ENCODE data around the gene OSGIN1. TPM values are rescaled to one million over a fixed set of nuclear protein-coding genes. Genes with fewer than 3 reads are reported as not detected.

The OSGIN1 gene
- total RNA-seq, 1 donor from 2014 or later: 12.5 TPM

DNA sequence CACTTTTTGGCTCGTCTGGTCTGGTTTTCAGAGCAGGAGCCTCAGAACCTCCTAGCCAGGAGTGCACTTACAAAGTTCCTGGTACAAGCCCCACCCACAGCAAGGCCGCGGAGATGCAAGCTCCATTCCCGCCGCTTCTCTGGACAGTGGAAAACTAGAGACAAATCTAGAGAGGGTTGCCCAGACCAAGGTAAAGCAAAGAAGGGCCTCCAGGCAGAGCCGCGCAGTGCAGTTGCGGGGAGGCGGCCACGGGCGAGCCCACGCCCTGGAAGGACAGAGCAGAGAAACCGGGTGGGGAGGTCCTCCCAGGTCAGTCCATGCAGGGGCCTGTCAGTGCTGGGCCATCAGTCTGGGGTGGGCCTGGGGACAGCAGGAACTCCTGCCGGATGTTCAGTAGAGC, 11.0 kb upstream of the OSGIN1 start:
- no peak for DNase-seq
- Histone ChIP-seq H3K4me3 (no peak overlapping the region), H3K4me1 (peaks cover 19% of the 10 kb centered on the region), H3K27ac (replicated peaks) (no peak overlapping the region), H3K9me3 (replicated peaks) (no peaks in the 10 kb centered on the region), H3K27me3 (ENCODE audit: low read depth) (no peaks in the 10 kb centered on the region), H3K36me3 (no peaks in the 10 kb centered on the region)
- intact Hi-C loops (cut with micrococcal nuclease): no loop called here
- TF ChIP-seq, protein P1, sequence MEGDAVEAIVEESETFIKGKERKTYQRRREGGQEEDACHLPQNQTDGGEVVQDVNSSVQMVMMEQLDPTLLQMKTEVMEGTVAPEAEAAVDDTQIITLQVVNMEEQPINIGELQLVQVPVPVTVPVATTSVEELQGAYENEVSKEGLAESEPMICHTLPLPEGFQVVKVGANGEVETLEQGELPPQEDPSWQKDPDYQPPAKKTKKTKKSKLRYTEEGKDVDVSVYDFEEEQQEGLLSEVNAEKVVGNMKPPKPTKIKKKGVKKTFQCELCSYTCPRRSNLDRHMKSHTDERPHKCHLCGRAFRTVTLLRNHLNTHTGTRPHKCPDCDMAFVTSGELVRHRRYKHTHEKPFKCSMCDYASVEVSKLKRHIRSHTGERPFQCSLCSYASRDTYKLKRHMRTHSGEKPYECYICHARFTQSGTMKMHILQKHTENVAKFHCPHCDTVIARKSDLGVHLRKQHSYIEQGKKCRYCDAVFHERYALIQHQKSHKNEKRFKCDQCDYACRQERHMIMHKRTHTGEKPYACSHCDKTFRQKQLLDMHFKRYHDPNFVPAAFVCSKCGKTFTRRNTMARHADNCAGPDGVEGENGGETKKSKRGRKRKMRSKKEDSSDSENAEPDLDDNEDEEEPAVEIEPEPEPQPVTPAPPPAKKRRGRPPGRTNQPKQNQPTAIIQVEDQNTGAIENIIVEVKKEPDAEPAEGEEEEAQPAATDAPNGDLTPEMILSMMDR (IDR thresholded peaks at IDR 0.05; ENCODE audit: borderline replicate concordance): no peak

DNA sequence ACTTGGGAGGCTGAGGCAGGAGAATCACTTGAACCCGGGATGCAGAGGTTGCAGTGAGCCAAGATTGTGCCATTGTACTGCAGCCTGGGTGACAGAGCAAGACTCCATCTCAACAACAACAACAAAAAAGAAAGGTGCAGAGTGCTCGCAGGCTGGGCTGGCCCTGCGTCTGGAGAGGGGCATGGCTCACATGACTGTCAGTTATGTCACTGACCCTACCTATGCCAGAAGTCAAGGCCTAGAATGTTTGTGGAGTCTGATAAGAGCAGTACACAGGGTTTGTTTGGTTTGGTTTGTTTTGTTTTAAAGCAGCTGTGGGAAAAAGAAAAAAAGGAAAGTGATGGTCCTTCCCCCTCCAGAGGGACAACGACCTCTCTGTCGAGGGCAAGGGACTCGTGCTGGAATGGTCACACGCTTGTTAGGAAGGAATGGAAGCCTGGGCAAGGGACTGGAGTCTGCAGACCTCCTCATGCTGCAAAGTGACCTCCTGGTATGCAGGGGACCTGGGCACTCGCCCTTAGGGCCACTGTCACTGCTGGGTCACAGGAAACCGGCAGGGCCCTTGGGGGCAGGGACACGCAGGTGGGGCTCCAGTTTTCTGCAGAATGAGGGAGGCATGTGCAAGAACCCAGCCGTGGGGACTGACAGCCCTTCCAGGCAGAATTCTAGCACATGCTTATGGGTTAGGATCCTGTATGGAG, 10.1 kb upstream of the OSGIN1 start:
- Histone ChIP-seq H3K4me1 (peaks cover 19% of the 10 kb centered on the region), H3K4me3 (no peak overlapping the region), H3K9me3 (replicated peaks) (no peaks in the 10 kb centered on the region), H3K27me3 (ENCODE audit: low read depth) (no peaks in the 10 kb centered on the region), H3K36me3 (no peaks in the 10 kb centered on the region), H3K27ac (replicated peaks) (no peak overlapping the region)
- no peak for DNase-seq
- intact Hi-C loops (cut with micrococcal nuclease): no loop called here
- TF ChIP-seq, protein P1 (IDR thresholded peaks at IDR 0.05; ENCODE audit: borderline replicate concordance): no peak

DNA sequence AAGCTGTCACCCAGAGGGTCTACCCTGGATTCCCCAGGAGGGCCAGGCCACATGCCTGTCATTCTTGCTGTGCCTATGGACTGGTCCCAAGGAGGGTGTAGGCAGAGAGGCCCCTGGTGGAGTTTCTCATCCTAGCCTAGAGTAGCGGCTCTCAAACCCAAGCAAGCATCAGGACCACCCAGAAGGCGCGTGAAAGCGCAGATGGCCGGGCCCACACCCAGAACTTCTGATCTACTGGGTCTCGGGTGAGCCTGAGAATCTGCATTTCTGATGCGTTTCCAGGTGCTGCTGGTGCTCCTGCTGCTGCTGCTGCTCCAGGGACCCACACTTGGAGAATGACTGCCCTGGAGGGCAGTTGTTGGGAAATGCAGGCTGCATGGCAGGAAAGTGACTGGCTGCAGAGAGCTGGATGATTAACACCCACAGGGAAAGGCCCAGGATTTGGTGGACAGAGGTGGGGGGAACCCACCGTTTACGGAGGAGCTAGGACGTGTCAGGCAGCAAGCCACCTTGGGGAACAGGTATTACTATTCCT, 9.5 kb upstream of the OSGIN1 start:
- TF ChIP-seq, protein P1 (IDR thresholded peaks at IDR 0.05; ENCODE audit: borderline replicate concordance): no peak
- intact Hi-C loops (cut with micrococcal nuclease): no loop called here
- H3K4me3 ChIP-seq: no peak overlapping the region
- no peaks in the 10 kb centered on the region for H3K36me3 ChIP-seq
- no peak overlapping the region for H3K27ac ChIP-seq (replicated peaks)
- no peaks in the 10 kb centered on the region for H3K9me3 ChIP-seq (replicated peaks)
- no peaks in the 10 kb centered on the region for H3K27me3 ChIP-seq (ENCODE audit: low read depth)
- H3K4me1 ChIP-seq: peaks cover 19% of the 10 kb centered on the region
- no peak for DNase-seq

DNA sequence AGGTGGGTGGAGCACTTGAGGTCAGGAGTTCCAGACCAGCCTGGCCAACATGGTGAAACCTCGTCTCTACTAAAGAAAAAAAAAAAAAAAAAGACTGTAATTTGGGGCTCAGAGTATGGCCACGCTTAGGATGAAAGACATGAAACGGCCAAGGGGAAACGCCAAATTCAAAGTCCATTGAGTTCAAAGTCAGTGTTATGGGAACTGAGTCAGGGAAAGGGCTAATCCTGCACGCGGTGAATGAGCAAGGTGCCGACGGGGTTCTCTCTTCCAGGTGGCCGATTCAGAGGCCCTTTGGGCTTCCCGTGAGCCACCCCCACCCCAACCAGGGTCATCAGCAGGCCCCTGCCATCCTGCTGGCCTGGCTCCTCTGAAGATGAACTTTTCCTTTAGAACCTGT, 7.5 kb upstream of the OSGIN1 start:
- TF ChIP-seq, protein P1 (IDR thresholded peaks at IDR 0.05; ENCODE audit: borderline replicate concordance): no peak
- peaks cover 11% of the 10 kb centered on the region for H3K4me1 ChIP-seq
- no peak for DNase-seq
- no peaks in the 10 kb centered on the region for H3K27me3 ChIP-seq (ENCODE audit: low read depth)
- intact Hi-C loops (cut with micrococcal nuclease): no loop called here
- H3K4me3 ChIP-seq: no peak overlapping the region
- H3K9me3 ChIP-seq (replicated peaks): no peaks in the 10 kb centered on the region
- no peaks in the 10 kb centered on the region for H3K36me3 ChIP-seq
- H3K27ac ChIP-seq (replicated peaks): no peak overlapping the region

DNA sequence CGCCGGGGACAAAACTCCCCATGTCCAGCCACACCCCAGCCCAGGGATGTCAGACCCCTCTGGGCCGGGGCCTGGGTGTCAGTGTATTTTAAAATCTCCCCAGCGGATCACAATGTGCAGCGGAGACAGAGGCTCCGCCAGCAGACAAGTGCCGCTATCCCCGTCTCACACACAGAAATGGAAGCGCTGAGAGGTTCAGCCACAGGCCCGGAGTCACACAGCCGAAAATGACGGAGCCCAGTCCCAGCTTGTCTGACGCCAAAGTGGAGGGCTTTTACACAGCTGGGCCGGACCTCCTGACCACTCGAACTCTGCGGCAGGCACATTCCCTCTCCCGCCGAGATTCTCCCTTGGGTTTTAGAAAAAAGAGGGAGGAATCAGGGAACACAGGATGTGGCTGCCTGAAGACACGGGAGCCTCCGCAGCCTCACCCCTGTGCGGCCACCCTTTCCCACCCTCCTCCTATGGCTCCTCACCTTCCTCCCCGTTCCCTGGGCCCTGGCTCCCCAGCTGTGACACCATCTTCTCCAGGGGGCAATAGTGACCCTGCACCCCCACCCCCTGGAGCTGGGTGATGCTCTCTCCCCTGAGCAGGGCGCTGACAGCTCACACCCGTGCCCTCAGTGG, 6.8 kb upstream of the OSGIN1 start:
- H3K27ac ChIP-seq (replicated peaks): no peak overlapping the region
- H3K27me3 ChIP-seq (ENCODE audit: low read depth): no peaks in the 10 kb centered on the region
- H3K4me3 ChIP-seq: no peak overlapping the region
- no peaks in the 10 kb centered on the region for H3K36me3 ChIP-seq
- no peak for DNase-seq
- TF ChIP-seq, protein P1 (IDR thresholded peaks at IDR 0.05; ENCODE audit: borderline replicate concordance): no peak
- intact Hi-C loops (cut with micrococcal nuclease): no loop called here
- no peaks in the 10 kb centered on the region for H3K9me3 ChIP-seq (replicated peaks)
- H3K4me1 ChIP-seq: peaks cover 11% of the 10 kb centered on the region

Measured in left ventricle myocardium inferior (tissue), 1 donor.